Upper lobe of right lung (tissue), 1 donor: ENCODE measurements around the gene TDRKH. TPM values are rescaled to one million over a fixed set of nuclear protein-coding genes. Genes with fewer than 3 reads are reported as not detected.

Experiments
- ATAC-seq: fragments of 200-7000 bp; cut with Tn5 transposase; one replicate; pipeline ENCODE4 v1.9.1; 2020; ENCODE audit warnings: mild to moderate bottlenecking, moderate library complexity
- DNase-seq: peaks from one replicate; pipeline ENCODE4 v3.0.0-alpha.2; 2020
- H3K27ac ChIP-seq: fragments of 200-600 bp; one replicate; pipeline ENCODE4 v1.8.0; 2022
- H3K27me3 ChIP-seq: fragments of 200-600 bp; one replicate; pipeline ENCODE4 v1.8.0; 2022; ENCODE audit warnings: mild to moderate bottlenecking
- H3K36me3 ChIP-seq: fragments of 200-600 bp; one replicate; pipeline ENCODE4 v1.8.0; 2022
- H3K4me1 ChIP-seq: fragments of 200-600 bp; one replicate; pipeline ENCODE4 v1.8.0; 2022
- H3K4me3 ChIP-seq: fragments of 200-600 bp; one replicate; pipeline ENCODE4 v1.8.0; 2022; ENCODE audit warnings: mild to moderate bottlenecking
- H3K9me3 ChIP-seq: fragments of 200-600 bp; one replicate; pipeline ENCODE4 v1.8.0; 2022
- CTCF ChIP-seq: fragments of 200-600 bp; IDR thresholded peaks from one replicate; pipeline ENCODE4 v1.8.0; 2022; ENCODE audit warnings: antibody characterized with exemption
- intact Hi-C: fragments of 100-400 bp; cut with DNase I; formaldehyde crosslinking; loops from one replicate; pipeline ENCODE4 v1.11.0; 2022
- total RNA-seq: library from RNA; stranded (reverse); fragmentation: NEBNext Ultra II Directional; extraction: Animal tissue kit (Norgen Biotek cat#: 25700); gene quantifications from one replicate; pipeline ENCODE4 v1.2.1, GENCODE V29; 2021
- donor health status: DM: no; HTN: yes; CAD: no; lungs with severe emphysema.

Gene TDRKH
- total RNA-seq, 1 donor from 2014 or later: 12.8 TPM

GRCh38 chr1:151828921-151829320 lies 38.6 kb upstream of the TDRKH start:
- no peak for TF ChIP-seq CTCF
- H3K27ac ChIP-seq: no peak overlapping the region
- intact Hi-C loops: no loop called here

GRCh38 chr1:151827853-151828252 lies 37.6 kb upstream of the TDRKH start:
- no peak for TF ChIP-seq CTCF
- Histone ChIP-seq H3K27me3 (no peaks in the 10 kb centered on the region), H3K4me1 (peaks cover 23% of the 10 kb centered on the region), H3K4me3 (no peak overlapping the region), H3K36me3 (peaks cover 5% of the 10 kb centered on the region), H3K9me3 (no peaks in the 10 kb centered on the region), H3K27ac (no peak overlapping the region)
- DNase-seq (no peak), ATAC-seq (no peak)
- intact Hi-C loops: no loop called here

More at GRCh38 chr1:151828921-151829320, 38.6 kb upstream of the TDRKH start:
- DNase-seq: no peak
- peaks cover 5% of the 10 kb centered on the region for H3K36me3 ChIP-seq
- no peaks in the 10 kb centered on the region for H3K9me3 ChIP-seq
- ATAC-seq: no peak
- no peak overlapping the region for H3K4me3 ChIP-seq
- no peaks in the 10 kb centered on the region for H3K27me3 ChIP-seq
- H3K4me1 ChIP-seq: peaks cover 23% of the 10 kb centered on the region

GRCh38 chr1:151825751-151826660 lies 35.7 kb upstream of the TDRKH start:
- H3K4me3 ChIP-seq: peak overlapping the region; percentile 3
- H3K36me3 ChIP-seq: peaks cover 5% of the 10 kb centered on the region
- DNase-seq (no peak), ATAC-seq (peak; percentile 24)
- no peak for TF ChIP-seq CTCF
- intact Hi-C loops: no loop called here
- peaks cover 18% of the 10 kb centered on the region for H3K4me1 ChIP-seq
- no peaks in the 10 kb centered on the region for H3K27me3 ChIP-seq
- no peaks in the 10 kb centered on the region for H3K9me3 ChIP-seq
- no peak overlapping the region for H3K27ac ChIP-seq

GRCh38 chr1:151825204-151825603 lies 34.9 kb upstream of the TDRKH start:
- no peak for TF ChIP-seq CTCF
- Histone ChIP-seq H3K4me1 (peaks cover 18% of the 10 kb centered on the region), H3K4me3 (peak overlapping the region; percentile 3), H3K9me3 (no peaks in the 10 kb centered on the region), H3K27me3 (no peaks in the 10 kb centered on the region), H3K36me3 (peaks cover 5% of the 10 kb centered on the region), H3K27ac (no peak overlapping the region)
- intact Hi-C loops: no loop called here
- DNase-seq (no peak), ATAC-seq (no peak)

GRCh38 chr1:151823175-151823574 lies 32.9 kb upstream of the TDRKH start:
- H3K4me1 ChIP-seq: peaks cover 3% of the 10 kb centered on the region
- no peak for TF ChIP-seq CTCF
- no peaks in the 10 kb centered on the region for H3K9me3 ChIP-seq
- H3K27ac ChIP-seq: no peak overlapping the region
- intact Hi-C loops: no loop called here
- no peaks in the 10 kb centered on the region for H3K27me3 ChIP-seq
- DNase-seq (no peak), ATAC-seq (no peak)
- H3K4me3 ChIP-seq: no peak overlapping the region
- peaks cover 5% of the 10 kb centered on the region for H3K36me3 ChIP-seq
